Measurements from ENCODE around the gene IDNK. TPM values are rescaled to one million over a fixed set of nuclear protein-coding genes. Genes with fewer than 3 reads are reported as not detected.

Gene IDNK
- total and polyA plus RNA-seq, 10 of the 15 experiments (the other 5 are each of a cell fraction or from before 2014, with no cell fraction given), result 7.0 to 19.1 (median 10.6) TPM

DNA sequence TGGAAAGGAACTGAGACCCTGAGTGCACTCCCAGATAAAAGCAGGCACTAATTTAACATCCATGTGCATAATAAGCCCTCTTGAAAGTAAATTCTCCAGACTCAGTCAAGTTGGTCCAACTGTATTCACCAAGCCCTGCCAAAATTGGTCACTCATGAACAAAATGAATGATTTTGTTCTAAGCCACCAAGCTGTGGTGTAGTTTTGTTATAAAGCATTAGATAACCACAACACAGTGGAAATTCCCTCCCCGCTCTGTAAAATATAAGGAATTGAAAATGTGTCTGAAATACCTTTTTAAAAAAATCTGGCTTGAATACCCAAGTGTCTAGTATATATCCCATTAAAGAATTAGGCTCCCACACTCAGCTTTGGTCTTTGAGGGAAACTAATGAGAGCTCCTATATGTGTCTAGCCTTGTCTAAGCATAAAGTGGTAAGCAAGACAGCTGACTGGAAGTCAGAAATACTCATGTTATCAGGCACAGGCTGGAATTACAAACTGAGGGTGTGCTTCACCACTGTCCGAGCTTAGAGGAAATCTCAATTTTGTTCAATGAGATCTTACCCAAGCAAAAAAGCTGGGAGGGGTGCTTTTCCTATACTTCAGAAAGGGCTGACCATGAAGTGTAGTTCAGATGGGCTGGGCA is 33.2 kb downstream of the IDNK start:
- no peaks in the 10 kb centered on the region for H3K9me3 ChIP-seq (replicated peaks; ENCODE audit: control insufficient read depth, insufficient read depth, low read length)
- H3K27ac ChIP-seq (ENCODE audit: control insufficient read depth, insufficient read depth), result peak overlapping the region; percentile 73
- peaks cover 3% of the 10 kb centered on the region; the same call in 1 of the 2 replicates for H3K79me2 ChIP-seq (ENCODE audit: control insufficient read depth, insufficient read depth, low read length)
- ChIA-PET POLR2A (no interaction called here), SMC1A (ENCODE audit: uncharacterized antibody, unreplicated experiment) (interaction anchor here (1.0 to 2.0 kb wide), 3 partner anchors 19 to 43 kb away, joined by 3 to 6 read pairs (median 3); no protein-coding TSS in a partner anchor), RAD21 (ENCODE audit: unreplicated experiment) (interaction anchor here (1.4 kb wide), 1 partner anchor 35 kb away, joined by 5 read pairs; no protein-coding TSS in a partner anchor), CTCF (interaction anchor here (0.7 to 2.4 kb wide), 5 partner anchors 10 to 51 kb away, joined by 3 to 10 read pairs (median 5); partner anchors contain the start of gene UBQLN1)
- WGBS (ENCODE audit: insufficient coverage, insufficient replicate concordance, low lambda C conversion rate, missing lambda C conversion rate), result 39% methylated on average over 2 of the region's 2 CpGs
- H3K4me1 ChIP-seq (ENCODE audit: control insufficient read depth, insufficient read depth, low read length), result peaks cover 30% of the 10 kb centered on the region
- no peaks in the 10 kb centered on the region for H3K27me3 ChIP-seq (replicated peaks in 1 of 2; ENCODE audit: control insufficient read depth in 2 of 2, insufficient read depth in 2 of 2, low read length in 1 of 2)
- intact Hi-C loops (cut with micrococcal nuclease; ENCODE audit: unreplicated experiment), result loop anchor here (5.0 kb wide), 1 partner anchor 46 kb away; no protein-coding TSS in a partner anchor
- ATAC-seq (peak; percentile 87), FAIRE-seq (no peak), DNase-seq (ENCODE audit: low read depth, low spot score) (peak; percentile 37)
- H3K9ac ChIP-seq (ENCODE audit: control insufficient read depth, insufficient read depth, low read length), result no peak overlapping the region
- H3K36me3 ChIP-seq (ENCODE audit: control insufficient read depth in 2 of 2, insufficient read depth in 2 of 2, low read length in 1 of 2), result peaks cover 8 to 51% of the 10 kb centered on the region in 2 experiments
- in situ Hi-C loops (cut with MboI), result no loop called here
- BruUV-seq (replicated peaks), result no TSS peak
- H4K20me1 ChIP-seq (ENCODE audit: control insufficient read depth, insufficient read depth), result no peaks in the 10 kb centered on the region
- peak overlapping the region; percentile 65 for H3K4me2 ChIP-seq (ENCODE audit: control insufficient read depth, insufficient read depth)
- no peak overlapping the region for H3K4me3 ChIP-seq
- H2AFZ ChIP-seq (ENCODE audit: control insufficient read depth, low read depth, low read length), result no peak overlapping the region
- TF ChIP-seq MXI1 (IDR thresholded peaks at IDR 0.05; ENCODE audit: low read depth, low read length) (no peak), CEBPB (IDR thresholded peaks at IDR 0.05; ENCODE audit: borderline replicate concordance in 1 of 2, low read depth in 2 of 2, low read length in 2 of 2) (no peak), PRDM15 (CRISPR knock-in tag; IDR thresholded peaks at IDR 0.05) (no peak), HCFC1 (IDR thresholded peaks at IDR 0.05; ENCODE audit: low read length) (no peak), GATAD2B (conservative IDR thresholded peaks at IDR 0.05; ENCODE audit: low read depth) (no peak), PML (IDR thresholded peaks at IDR 0.05; ENCODE audit: low read length) (no peak), WRNIP1 (IDR thresholded peaks at IDR 0.05; ENCODE audit: borderline replicate concordance, low read depth, low read length) (no peak), SMARCA5 (IDR thresholded peaks at IDR 0.05) (no peak), PAX5 (IDR thresholded peaks at IDR 0.05; ENCODE audit: borderline replicate concordance, low read depth, low read length) (no peak), ETV6 (conservative IDR thresholded peaks at IDR 0.05 in 1 of 2, IDR thresholded peaks at IDR 0.05 in 1 of 2; ENCODE audit: borderline replicate concordance in 1 of 2, low read depth in 1 of 2) (no peak), EZH2 (IDR thresholded peaks at IDR 0.05; ENCODE audit: borderline replicate concordance, control insufficient read depth, low read depth, low read length) (no peak), TCF12 (IDR thresholded peaks at IDR 0.05; ENCODE audit: low read depth, low read length) (no peak), REST (IDR thresholded peaks at IDR 0.05; ENCODE audit: low read depth, low read length) (no peak)
- TF ChIP-seq, protein P1, sequence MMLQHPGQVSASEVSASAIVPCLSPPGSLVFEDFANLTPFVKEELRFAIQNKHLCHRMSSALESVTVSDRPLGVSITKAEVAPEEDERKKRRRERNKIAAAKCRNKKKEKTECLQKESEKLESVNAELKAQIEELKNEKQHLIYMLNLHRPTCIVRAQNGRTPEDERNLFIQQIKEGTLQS (IDR thresholded peaks at IDR 0.05; ENCODE audit: borderline replicate concordance, extremely low read depth, low read depth, low read length), result no peak
- TF ChIP-seq, protein P2, sequence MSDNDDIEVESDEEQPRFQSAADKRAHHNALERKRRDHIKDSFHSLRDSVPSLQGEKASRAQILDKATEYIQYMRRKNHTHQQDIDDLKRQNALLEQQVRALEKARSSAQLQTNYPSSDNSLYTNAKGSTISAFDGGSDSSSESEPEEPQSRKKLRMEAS (IDR thresholded peaks at IDR 0.05; ENCODE audit: low read depth, low read length), result no peak
